Activated T-cell treated with anti-CD3 and anti-CD28 coated beads, Interleukin-2, amount 50 U/mL, for 1 hour (primary cell): ENCODE measurements around the gene PET117.
"Not testable (repeated sequence)": the region's sequence is repeated elsewhere in the genome, so short reads cannot be mapped to it uniquely, and the experiment has no call there.

Experiments used
- DNase-seq: peaks from one replicate; pipeline ENCODE4 v3.0.0-alpha.2; 2020

PET117 gene

DNA sequence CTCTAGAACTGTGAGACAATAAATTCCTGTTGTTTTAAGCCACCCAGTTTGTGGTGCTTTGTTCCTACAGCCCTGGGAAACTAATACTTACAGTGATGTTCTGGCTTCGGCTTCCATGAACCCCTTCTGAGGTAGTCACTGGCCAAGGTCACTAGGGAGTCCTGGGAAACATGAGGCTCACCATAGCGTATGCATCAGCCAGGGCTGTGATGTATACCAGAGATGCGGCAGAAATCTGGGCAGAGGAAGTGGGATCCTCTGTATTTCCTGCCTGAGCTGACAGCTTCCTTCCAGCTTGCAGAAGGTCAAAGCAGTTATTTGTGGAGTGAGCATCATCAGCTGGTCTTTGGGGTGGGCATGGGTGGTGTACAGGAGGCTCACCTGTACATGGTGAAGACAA is 27.9 kb downstream of the PET117 start:
- no peak for DNase-seq

DNA sequence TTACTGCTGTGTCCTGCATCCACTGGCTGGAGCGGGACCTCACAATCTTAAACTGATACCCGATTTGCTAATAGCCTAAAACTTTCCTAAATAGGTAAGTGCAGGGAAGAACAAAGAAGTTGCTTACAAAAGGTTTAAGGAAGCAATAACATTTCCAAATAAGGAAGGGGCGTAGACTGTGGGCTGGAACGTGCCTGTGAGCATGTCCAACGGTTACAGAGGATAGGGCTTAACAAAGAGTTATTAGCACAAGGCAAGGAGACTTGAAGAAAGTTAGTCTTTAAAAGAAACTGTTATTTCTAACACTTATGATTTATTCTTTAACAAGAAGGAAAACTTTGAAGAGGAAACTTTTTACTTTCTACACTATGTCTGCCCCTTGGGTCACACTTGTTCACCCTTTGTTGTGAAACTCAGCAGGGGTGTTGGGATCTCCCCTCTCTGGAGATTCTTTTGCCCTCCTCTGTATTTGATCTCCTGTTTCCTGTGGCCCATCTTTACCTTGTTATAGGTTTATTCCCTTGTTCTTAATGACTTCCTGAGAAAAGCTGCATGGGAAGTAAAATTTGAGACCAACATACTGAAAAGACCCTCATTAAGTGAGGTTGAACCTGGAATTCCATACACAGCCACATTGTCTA is 28.7 kb downstream of the PET117 start:
- no peak for DNase-seq

DNA sequence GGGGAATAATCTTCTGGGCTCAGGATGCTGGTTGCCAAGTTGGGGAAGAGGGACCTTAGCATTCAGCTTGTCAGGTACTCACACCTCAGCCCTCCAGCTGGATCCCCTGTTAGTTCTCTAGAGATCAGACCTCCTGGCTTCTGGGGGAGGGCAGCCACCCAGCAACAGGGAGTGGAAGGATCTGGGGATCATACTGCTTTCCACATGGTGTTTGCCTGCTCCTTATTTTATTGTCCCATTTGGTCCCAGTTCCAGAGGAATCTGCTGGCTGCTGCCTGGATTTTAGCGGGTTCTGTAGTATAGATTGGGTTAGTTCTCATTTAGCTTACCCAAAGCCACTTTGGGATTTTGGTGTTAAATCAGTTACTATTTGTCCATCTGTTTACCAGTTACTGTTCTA is 29.3 kb downstream of the PET117 start:
- no peak for DNase-seq

DNA sequence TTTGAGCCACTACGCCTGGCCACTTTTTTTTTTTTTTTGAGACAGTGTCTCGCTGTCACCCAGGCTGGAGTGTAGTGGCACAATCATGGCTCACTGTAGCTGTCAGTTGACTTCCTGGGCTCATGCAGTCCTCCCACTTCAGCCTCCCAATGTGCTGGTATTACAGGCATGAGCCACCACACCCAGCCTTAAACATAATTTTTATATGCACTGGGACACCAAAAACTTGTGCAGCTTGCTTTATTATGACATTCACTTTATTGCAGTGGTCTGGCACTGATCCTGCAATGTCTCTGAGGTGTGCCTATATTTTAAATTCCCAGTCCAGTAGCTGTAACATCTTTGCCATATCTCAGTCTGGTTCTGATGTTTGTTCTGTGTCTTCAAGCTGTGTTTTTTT is 34.7 kb downstream of the PET117 start:
- DNase-seq: no peak

DNA sequence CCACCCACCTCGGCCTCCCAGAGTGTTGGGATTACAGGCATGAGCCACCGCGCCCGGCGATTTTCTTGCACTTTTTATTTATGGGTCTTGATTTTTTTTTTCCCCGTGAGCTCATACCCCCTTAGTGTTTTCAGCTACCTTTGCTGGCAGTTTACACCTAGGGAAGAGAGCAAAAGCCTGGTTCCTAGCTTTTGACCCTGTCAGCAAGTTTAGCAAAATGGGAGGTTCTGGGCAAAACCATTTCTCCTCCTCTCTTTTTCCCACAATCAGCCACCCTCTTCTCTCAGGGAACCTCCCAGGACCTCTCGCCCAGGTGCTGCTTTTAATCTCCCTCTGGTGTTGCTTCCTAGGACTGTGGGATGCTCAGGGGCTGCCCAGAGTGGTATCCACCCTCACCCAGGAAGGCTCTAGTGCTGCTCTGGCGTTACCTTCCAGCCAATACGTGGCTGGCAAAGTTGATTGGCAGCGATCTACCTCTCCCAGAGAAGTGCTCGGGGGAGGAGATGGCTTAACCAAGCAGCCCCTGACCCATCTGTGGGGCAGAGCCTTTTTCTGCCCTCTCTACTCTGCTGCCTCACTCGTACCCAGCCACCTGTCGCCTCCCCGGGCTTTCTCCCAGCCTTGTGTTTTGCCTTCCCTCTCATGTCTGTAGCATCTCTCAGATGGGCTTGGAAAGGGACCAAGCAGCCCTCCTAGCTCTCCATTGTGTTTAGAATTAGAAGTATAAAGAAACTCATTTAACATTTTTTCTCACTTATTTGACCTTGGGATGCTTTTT is 37.4 kb downstream of the PET117 start:
- no peak for DNase-seq

DNA sequence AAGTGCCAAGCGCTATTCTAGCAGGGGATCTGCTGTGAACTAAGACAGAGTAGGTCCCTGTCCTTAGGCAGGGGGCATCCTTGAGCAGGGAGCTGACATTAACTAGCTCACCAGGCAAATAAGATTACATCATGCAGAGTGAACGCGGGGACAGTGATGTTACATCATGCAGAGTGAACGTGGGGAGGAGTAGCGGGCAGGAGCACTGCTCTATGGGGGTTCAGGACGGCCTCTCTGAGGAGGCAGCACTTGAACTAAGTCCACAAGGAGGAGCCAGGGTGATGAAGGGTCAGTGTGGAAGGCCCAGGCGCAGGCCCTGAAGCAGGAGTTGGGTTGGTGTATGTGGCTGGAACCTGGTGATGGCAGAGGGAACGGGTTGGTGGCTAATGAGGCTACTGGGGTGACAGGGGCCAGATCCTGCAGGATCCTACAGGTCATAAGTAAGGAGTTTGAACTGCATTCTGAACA is 38.7 kb downstream of the PET117 start:
- DNase-seq: no peak

DNA sequence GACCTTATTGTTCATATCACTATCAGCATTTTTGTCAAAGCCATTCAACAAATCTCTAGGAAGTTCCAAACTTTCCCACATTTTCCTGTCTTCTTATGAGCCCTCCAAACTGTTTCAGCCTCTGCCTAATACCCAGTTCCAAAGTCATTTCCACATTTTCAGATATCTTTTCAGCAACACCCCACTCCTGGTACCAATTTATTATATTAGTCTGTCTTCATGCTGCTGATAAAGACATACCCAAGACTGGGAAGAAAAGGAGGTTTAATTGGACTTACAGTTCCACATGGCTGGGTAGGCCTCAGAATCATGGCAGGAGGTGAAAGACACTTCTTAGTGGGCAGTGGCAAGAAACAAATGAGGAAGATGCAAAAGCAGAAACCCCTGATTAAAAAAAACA is 42.7 kb downstream of the PET117 start:
- not testable (repeated sequence) for DNase-seq

DNA sequence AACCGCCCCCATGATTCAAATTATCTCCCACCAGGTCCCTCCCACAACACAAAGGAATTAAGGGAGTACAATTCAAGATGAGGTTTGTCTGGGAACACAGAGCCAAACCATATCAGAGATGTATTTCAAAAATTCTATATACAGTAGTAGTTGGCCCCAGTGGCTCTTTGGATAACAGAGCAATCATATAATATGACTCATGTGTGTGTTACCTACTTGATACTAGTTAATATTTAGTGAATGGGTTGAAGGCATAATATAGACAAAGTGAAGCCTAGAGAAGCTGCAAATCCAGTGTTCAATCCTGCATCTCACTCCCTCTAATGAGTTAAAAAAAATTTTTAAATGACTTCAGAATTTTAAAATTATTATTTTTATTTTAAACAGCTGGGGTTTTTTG is 43.2 kb downstream of the PET117 start:
- no peak for DNase-seq

DNA sequence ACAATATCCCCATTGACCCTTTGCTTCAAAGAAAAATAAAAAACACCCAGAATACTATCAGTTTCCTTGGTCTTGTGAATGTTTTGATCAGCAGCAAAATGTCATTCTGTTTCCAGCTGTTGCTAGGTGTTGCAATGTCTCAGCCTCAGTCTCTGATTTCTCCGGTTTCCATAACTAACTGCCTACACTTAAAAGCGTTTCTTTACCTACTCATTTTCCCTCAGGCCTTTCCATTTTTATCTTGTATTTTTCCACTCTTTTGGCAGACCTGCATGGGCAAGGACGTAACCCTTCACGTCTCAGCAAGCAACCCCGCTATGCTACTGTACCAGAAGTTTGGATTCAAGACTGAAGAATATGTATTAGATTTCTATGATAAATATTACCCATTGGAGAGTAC is 49.4 kb downstream of the PET117 start:
- DNase-seq: no peak

DNA sequence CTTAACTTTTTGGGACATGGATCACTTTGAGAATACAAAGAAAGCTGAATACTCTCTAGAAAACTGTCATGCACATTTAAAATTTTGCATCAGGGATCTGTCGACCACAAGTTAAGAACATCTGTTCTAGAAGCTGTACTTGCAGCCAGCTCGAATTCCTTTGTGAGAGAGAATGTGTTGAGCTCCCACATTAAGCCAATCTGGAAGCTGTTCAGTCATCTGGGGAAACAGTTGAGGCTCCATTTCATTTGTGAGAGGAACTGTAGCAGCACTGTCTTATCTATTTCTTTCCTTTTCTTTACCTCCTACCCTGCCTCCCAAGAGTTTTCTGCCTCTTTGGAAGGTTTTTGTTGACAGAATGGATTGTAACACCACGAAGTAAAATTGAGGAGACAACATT is 50.8 kb downstream of the PET117 start:
- DNase-seq: no peak

DNA sequence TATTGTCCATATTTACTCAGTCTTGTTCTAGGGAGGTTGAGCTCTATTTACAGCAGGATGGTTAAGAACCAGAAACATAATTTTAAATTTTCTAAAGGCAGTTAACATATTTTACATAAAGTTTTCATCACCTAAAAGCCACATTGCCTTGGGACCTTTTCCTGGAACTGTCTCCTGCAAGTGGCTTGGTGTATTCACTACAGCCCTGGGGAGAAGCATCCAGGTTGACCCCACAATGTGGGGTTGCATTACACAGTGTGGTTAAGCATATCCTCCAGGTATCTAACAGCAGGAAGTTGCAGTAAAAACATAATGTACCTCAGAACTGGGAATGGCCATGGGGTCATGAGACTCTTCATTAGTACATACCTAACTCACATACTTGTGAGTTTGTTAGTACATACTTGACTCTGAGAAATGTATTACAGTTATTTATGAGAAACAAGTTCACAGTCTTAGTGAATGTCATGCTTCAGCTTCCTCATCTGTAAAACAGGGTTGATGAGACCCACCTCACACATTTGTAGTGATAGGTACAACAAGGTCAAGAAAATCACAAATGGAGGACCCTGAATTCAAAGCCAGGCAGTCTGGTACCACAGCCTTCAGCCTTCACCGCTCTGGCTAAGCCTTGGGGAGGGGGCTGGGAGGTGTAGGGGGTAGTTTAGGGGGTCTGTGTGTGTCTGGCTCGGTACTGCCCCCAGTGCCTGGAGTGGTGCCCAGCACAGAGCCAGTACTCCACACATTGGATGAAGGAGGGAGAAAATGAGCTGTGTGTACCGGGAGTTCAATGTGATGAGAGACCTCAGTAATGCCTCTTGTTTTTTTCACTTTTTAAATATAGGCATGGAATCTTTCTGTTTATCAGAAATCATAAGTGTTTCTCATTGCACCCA is 52.9 kb downstream of the PET117 start:
- no peak for DNase-seq

DNA sequence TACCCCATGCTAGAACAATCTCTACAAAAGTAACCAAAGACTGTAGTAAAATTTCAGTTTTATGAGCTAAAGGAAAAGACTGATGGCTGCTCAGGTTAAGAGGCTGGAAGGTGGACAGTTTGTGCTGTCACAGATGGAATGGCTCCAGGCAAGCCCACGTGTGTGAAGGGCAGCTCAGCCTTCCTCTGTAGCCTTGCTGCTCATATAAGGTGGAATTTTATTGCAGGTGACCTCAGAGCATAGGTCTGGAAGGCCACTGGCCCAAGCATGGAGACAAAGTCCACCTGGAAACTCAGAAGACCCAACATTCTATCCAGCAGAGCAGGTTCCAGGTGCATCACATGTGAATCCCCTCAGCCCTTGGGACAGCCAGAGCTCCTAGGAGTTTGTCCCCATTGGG is 53.6 kb downstream of the PET117 start:
- DNase-seq: no peak
